Activated CD4-positive, alpha-beta T cell treated with anti-CD3 and anti-CD28 coated beads, Interleukin-2, amount 50 U/mL, for 48 hours (primary cell): Measurements from ENCODE around the gene SOAT2.
A peak's percentile ranks its signal among the peaks of the same experiment; 100 is the strongest.
"Not testable (repeated sequence)": the region's sequence is repeated elsewhere in the genome, so short reads cannot be mapped to it uniquely, and the experiment has no call there.

Experiments
- DNase-seq, 2 experiments: peaks; one replicate each; pipeline ENCODE4 v3.0.0-alpha.2; 2020

Gene SOAT2

DNA sequence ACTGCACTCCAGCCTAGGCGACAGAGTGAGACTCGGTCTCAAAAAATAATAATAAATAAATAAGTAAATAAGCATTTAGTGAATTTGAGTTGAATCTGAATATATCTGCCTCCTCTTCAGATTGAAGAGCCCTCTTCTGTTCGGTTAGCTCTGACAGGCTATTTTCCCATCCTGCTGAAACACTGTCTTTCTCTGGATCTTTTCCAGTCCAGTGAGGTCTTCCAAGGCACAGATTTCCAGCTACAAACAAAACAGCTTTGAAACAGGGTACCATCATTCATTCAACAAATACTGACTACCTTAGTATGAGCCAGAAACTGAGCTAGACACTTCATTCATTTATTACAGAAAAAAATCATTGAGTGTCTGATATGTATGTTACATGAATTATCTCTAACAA lies 16.9 kb upstream of the SOAT2 start:
- no peak for DNase-seq

GRCh38 chr12:53090105-53090504 lies 13.2 kb upstream of the SOAT2 start:
- no peak for DNase-seq

- no peak for DNase-seq
Measured at GRCh38 chr12:53090554-53090953, 12.7 kb upstream of the SOAT2 start.

GRCh38 chr12:53091756-53092155 lies 11.5 kb upstream of the SOAT2 start:
- DNase-seq = no peak

DNA sequence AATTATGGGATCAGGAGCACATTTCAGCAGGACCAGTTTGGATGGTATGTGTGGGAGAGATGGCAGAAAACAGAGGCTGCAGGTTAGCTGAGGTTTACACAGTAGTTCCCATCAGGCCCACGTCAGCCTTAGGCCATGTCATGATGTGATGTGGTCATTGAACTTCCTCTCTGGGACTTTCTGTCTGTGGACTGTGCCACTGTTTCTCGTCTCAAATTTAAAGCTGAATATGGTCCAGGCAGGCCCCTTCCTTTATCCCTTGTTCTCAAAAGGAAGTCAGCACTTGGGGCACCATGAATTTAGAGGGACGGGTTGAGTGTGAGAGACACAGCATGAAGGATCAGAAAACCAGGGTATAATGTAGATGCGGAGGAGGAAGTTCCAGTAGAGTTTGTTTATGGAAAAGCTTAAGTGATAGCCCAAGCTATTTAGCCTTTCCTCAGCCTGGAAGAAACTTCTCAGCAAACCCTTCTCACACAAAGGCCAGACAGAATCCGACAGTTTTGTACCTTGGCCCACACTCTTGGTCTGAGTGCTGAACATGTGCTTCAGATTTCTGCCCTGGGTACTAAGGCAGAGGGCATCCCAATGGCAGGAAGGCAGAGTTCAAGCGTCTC lies 9.4 kb upstream of the SOAT2 start:
- no peak for DNase-seq

DNA sequence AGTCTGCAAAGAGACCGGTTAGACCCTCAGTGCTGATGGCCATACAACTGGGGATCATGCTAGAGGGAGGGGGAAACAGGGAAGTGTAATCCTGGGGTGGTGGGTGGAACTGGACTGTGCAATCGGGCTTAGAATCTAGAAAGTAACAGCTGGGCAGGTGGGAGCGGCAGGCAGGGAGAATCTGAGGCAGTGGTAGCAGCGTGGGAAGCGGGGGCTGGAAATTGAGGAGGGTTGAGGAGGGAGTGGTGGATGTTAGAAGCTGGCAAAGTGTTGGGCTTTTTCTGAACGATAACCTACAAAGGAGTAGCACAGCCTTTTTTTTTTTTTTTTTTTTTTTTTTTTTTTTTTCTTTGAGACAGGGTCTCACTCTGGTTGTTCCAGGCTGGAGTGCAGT lies 8.9 kb upstream of the SOAT2 start:
- no peak for DNase-seq

GRCh38 chr12:53094796-53095595 lies 8.3 kb upstream of the SOAT2 start:
- DNase-seq = not testable (repeated sequence)

DNA sequence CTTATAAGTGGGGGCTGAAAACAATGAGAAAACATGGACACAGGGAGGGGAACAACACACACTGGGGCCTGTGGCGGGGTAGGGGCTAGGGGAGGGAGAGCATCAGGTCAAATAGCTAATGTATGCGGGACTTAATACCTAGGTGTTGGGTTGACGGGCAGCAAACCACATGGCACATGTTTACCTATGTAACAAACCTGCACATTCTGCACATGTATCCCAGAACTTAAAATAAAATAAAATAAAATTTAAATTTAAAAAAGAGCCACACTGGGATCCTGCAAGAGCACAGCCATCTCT lies 7.7 kb upstream of the SOAT2 start:
- not testable (repeated sequence) for DNase-seq

- no peak for DNase-seq
Measured at GRCh38 chr12:53096089-53096741, 7.1 kb upstream of the SOAT2 start.

- DNase-seq = no peak
Measured at GRCh38 chr12:53096759-53097158, 6.5 kb upstream of the SOAT2 start.

DNA sequence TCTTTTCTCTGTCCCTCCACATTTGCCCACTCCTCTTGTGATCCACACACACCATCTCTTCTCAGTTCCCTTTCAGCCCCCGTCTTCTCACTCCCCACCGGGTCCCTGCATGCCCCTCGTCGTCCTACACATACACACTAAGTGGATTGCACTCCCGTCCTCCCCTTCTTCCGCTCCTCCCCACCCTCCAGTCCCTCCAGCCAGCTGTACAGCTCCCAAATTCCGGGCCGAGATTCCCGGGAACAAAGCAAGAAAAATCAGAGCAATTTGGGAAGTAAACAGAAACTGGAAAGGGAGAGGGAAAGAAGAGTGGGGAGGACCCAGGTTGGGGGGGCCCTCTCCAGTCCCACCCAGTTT lies 6.1 kb upstream of the SOAT2 start:
- DNase-seq = no peak

DNA sequence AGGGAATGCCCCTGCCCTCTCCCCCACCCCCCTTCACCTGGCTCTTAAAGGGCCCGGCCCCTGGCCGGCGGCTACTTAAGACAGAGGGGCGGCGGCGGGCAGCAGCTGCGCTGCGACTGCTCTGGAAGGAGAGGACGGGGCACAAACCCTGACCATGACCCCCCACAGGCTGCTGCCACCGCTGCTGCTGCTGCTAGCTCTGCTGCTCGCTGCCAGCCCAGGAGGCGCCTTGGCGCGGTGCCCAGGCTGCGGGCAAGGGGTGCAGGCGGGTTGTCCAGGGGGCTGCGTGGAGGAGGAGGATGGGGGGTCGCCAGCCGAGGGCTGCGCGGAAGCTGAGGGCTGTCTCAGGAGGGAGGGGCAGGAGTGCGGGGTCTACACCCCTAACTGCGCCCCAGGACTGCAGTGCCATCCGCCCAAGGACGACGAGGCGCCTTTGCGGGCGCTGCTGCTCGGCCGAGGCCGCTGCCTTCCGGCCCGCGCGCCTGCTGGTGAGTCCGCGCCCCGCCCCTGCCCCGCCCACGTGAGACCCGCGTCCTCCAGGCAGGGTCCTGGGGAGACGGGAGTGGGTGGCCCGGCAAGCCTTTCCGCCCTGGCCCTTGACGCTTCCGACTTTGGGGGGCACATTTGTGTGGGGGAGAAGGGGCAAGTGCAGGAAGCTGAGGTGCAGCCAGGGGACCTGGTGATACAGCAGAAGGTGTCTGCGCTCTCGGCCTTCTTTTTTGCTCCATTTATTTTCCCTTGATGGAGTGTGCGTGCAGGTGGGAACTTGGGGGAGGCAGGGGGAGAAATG lies 5.5 kb upstream of the SOAT2 start, which contains the start of gene IGFBP6:
IGFBP6 (plus strand) TSS at position 104 of the 790 bp plus-strand sequence; CDS start at position 155, 51 bp downstream.
- DNase-seq = peak; percentile 72 to 76

- peak; percentile 31 to 36 for DNase-seq
Measured at GRCh38 chr12:53098354-53098981, 4.8 kb upstream of the SOAT2 start.

GRCh38 chr12:53099071-53099882 lies 4.0 kb upstream of the SOAT2 start:
- peak; percentile 94 to 95 for DNase-seq

DNA sequence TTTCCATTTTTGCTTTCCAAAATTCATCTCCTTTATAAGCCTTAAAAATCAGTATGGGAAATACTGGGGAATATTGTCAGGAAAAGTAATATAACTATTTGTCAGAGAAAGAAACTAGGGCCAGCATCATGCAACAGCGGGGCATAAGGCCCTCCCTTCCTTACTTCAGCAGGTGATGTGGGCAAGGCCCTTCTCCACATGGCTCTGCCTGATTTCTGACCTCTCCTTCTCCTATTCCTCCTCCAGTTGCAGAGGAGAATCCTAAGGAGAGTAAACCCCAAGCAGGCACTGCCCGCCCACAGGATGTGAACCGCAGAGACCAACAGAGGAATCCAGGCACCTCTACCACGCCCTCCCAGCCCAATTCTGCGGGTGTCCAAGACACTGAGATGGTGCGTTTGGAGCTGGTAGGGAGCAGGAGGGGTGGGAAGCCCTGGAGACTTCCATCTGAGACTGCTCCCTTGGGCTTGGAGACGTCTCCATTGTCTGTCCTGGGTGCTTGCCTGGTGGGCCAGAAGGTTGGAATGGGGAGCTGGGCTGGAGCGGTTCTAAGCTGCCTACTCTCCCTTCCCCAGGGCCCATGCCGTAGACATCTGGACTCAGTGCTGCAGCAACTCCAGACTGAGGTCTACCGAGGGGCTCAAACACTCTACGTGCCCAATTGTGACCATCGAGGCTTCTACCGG lies 2.7 kb upstream of the SOAT2 start:
- no peak for DNase-seq

- DNase-seq = no peak
Measured at GRCh38 chr12:53101266-53101665, 2.0 kb upstream of the SOAT2 start.

DNA sequence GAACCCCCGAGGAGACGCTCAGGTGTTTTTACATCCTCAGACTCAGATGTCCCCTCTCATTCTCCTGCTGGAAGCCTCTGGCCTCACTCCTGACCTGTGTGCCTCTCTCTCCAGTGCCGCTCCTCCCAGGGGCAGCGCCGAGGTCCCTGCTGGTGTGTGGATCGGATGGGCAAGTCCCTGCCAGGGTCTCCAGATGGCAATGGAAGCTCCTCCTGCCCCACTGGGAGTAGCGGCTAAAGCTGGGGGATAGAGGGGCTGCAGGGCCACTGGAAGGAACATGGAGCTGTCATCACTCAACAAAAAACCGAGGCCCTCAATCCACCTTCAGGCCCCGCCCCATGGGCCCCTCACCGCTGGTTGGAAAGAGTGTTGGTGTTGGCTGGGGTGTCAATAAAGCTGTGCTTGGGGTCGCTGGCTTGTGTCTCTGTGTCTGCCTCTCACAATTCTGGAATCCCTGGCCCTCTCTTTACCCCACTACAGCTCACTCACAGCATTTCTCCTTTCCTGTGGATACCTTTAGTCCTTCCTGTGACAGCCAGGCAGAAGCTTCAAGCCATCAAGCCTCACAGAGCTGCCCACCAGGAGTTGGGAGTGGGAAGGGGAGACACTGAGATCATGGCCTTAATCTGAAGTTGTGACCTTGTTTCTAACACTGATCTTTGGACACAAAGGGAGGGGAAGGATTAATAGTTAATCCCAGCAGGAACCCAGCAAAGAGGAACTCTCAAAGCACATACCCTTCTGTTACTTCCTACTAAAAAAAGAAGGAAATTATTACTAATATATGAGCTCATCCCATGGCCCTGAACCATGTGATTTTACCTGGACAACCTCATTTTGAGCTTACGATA lies 1.1 kb upstream of the SOAT2 start:
- DNase-seq = no peak

- DNase-seq = no peak
Measured at GRCh38 chr12:53103860-53104305, 597 bp downstream of the SOAT2 start.

DNA sequence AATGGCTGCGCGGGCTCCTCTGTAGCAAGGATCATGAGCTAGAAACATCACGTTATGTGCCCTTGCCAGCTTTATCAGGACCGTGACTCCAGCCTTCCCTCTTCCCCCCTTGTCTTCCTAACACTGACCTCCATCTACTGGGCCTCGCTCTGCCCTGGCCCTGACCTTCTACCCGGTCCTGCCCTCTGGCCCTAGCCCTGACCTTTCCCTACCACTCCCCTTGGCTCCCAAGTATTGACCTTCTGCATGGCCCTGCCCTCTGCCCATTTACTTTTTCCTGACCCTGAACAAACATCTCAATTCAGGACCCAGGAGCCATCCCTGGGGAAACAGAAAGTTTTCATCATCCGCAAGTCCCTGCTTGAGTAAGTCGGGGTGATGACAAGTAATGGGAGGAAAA lies 2.0 kb downstream of the SOAT2 start:
- DNase-seq = no peak

DNA sequence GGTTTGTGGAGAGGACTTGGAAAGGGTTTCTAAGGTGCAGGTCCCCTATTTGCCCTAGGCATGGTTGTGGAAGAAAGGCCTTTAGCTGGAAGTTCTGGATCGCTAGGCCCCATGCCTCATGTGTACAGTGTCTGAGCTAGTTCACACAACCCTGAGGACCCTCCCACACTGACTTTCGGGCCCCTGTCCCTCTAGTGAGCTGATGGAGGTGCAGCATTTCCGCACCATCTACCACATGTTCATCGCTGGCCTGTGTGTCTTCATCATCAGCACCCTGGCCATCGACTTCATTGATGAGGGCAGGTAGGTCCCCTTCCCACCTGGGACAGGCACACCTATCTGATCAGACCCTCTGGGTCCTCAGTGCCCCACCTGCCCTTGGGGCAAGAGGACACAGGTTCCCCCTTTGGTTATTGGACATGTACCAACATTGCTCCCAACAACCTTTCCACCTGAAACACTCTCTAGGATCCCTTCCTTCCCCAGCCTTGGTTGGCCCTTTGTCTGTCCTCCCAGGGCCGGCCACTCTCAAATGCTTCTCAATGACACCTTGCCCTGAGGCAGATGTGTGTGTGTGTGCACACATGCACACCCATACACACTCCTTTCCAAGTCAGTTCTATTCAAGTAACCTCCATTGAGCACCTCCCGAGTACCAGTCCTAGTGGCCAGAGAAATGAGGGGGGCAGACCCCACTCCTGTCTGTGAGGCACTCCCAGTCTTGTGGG lies 2.6 kb downstream of the SOAT2 start:
- no peak for DNase-seq
